Neural progenitor cell (in vitro differentiated cells): Measurements from ENCODE around the gene C1QTNF6.

Source experiments
- EZH2phosphoT487 ChIP-seq: fragments of 200-600 bp; sonication (generic); IDR thresholded peaks from 2 replicates; pipeline ENCODE4 v1.6.1; 2017; ENCODE audit warnings: antibody characterized with exemption
- TF ChIP-seq, protein P1 (sequence below): fragments of 200-600 bp; sonication (generic); IDR thresholded peaks from 2 replicates; pipeline ENCODE4 v1.5.1; 2017; ENCODE audit warnings: antibody characterized with exemption, mild to moderate bottlenecking

DNA sequence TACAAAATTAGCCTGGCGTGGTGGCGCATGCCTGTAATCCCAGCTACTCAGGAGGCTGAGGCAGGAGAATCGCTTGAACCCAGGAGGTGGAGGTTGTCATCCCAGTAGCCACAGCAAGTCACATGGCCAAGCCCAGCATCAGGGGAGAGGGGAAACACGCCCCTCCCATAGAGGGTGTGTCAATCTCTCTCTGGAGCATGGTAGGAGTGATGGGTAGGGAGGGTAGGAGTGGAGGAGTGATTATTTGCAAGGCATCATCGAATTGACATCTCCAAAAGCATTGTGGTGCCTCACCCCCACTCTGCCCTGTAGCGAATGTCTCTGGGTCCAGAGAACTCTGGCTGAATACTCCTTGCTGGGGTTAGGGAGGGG is 30.3 kb upstream of the C1QTNF6 start:
- TF ChIP-seq, protein P1, sequence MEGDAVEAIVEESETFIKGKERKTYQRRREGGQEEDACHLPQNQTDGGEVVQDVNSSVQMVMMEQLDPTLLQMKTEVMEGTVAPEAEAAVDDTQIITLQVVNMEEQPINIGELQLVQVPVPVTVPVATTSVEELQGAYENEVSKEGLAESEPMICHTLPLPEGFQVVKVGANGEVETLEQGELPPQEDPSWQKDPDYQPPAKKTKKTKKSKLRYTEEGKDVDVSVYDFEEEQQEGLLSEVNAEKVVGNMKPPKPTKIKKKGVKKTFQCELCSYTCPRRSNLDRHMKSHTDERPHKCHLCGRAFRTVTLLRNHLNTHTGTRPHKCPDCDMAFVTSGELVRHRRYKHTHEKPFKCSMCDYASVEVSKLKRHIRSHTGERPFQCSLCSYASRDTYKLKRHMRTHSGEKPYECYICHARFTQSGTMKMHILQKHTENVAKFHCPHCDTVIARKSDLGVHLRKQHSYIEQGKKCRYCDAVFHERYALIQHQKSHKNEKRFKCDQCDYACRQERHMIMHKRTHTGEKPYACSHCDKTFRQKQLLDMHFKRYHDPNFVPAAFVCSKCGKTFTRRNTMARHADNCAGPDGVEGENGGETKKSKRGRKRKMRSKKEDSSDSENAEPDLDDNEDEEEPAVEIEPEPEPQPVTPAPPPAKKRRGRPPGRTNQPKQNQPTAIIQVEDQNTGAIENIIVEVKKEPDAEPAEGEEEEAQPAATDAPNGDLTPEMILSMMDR = no peak
- no peak for TF ChIP-seq EZH2phosphoT487
